Measurements from ENCODE around the gene FRG2C.
"Not testable (repeated sequence)": the region's sequence is repeated elsewhere in the genome, so short reads cannot be mapped to it uniquely, and the experiment has no call there.

Gene FRG2C

GRCh38 chr3:75664028-75664427 lies at the start of gene FRG2C:
FRG2C (plus strand) TSS chr3:75664328; CDS start chr3:75664380, 52 bp downstream.
- not testable (repeated sequence) for DNase-seq

GRCh38 chr3:75618666-75619305 lies 45.3 kb upstream of the FRG2C start:
- peak; percentile 52 for DNase-seq

GRCh38 chr3:75619481-75620031 lies 44.6 kb upstream of the FRG2C start:
- peak; percentile 3 for DNase-seq

GRCh38 chr3:75621772-75622171 lies 42.4 kb upstream of the FRG2C start:
- DNase-seq: not testable (repeated sequence)

- not testable (repeated sequence) for DNase-seq
Observed at GRCh38 chr3:75623656-75624055, 40.5 kb upstream of the FRG2C start.

GRCh38 chr3:75630887-75631535 lies 33.1 kb upstream of the FRG2C start:
- not testable (repeated sequence) for DNase-seq

- no peak for DNase-seq
Observed at GRCh38 chr3:75631541-75631940, 32.6 kb upstream of the FRG2C start.

- DNase-seq: not testable (repeated sequence)
Observed at GRCh38 chr3:75638947-75639346, 25.2 kb upstream of the FRG2C start.

- DNase-seq: not testable (repeated sequence)
Observed at GRCh38 chr3:75641107-75641517, 23.0 kb upstream of the FRG2C start.

GRCh38 chr3:75643031-75643800 lies 20.9 kb upstream of the FRG2C start:
- not testable (repeated sequence) for DNase-seq

GRCh38 chr3:75645548-75645947 lies 18.6 kb upstream of the FRG2C start:
- not testable (repeated sequence) for DNase-seq

- no peak for DNase-seq
Observed at GRCh38 chr3:75650191-75650590, 13.9 kb upstream of the FRG2C start.

- DNase-seq: not testable (repeated sequence)
Observed at GRCh38 chr3:75655101-75655904, 8.8 kb upstream of the FRG2C start.

- DNase-seq: not testable (repeated sequence)
Observed at GRCh38 chr3:75655956-75656355, 8.2 kb upstream of the FRG2C start.

- not testable (repeated sequence) for DNase-seq
Observed at GRCh38 chr3:75658411-75659107, 5.6 kb upstream of the FRG2C start.

- not testable (repeated sequence) for DNase-seq
Observed at GRCh38 chr3:75659108-75659433, 5.1 kb upstream of the FRG2C start.

GRCh38 chr3:75665626-75666025 lies 1.5 kb downstream of the FRG2C start:
- DNase-seq: not testable (repeated sequence)

- DNase-seq: not testable (repeated sequence)
Observed at GRCh38 chr3:75667757-75668701, 3.9 kb downstream of the FRG2C start.

- not testable (repeated sequence) for DNase-seq
Observed at GRCh38 chr3:75668759-75669347, 4.7 kb downstream of the FRG2C start.
